Measurements from ENCODE around the gene PLCB3.

PLCB3 gene

GRCh38 chr11:64246871-64247728 is 4.2 kb upstream of the PLCB3 start, which contains the start of gene PPP1R14B:
PPP1R14B (minus strand) TSS chr11:64246943; CDS start chr11:64246673, 270 bp downstream.
- POLR2A ChIA-PET (ENCODE audit: low non-redundant PET): interaction anchor here (1.6 kb wide), 1 partner anchor 17 kb away, joined by 3 read pairs; no protein-coding TSS in a partner anchor
- CTCF ChIA-PET: interaction anchor here (0.6 to 0.9 kb wide), 3 partner anchors 17 to 29 kb away, joined by 3 to 4 read pairs (median 4); no protein-coding TSS in a partner anchor
- peak; percentile 80 for DNase-seq (ENCODE audit: low spot score)
- H3K27ac ChIP-seq: peak within 1 kb of the TSS; percentile 98
- TF ChIP-seq, protein P1, sequence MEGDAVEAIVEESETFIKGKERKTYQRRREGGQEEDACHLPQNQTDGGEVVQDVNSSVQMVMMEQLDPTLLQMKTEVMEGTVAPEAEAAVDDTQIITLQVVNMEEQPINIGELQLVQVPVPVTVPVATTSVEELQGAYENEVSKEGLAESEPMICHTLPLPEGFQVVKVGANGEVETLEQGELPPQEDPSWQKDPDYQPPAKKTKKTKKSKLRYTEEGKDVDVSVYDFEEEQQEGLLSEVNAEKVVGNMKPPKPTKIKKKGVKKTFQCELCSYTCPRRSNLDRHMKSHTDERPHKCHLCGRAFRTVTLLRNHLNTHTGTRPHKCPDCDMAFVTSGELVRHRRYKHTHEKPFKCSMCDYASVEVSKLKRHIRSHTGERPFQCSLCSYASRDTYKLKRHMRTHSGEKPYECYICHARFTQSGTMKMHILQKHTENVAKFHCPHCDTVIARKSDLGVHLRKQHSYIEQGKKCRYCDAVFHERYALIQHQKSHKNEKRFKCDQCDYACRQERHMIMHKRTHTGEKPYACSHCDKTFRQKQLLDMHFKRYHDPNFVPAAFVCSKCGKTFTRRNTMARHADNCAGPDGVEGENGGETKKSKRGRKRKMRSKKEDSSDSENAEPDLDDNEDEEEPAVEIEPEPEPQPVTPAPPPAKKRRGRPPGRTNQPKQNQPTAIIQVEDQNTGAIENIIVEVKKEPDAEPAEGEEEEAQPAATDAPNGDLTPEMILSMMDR (conservative IDR thresholded peaks at IDR 0.05; ENCODE audit: low read depth): no peak

- TF ChIP-seq, protein P1 (conservative IDR thresholded peaks at IDR 0.05; ENCODE audit: low read depth): no peak
- POLR2A ChIA-PET (ENCODE audit: low non-redundant PET): no interaction called here
These were observed 3.4 kb upstream of the PLCB3 start for GRCh38 chr11:64247729-64248531.

GRCh38 chr11:64248578-64248977 is 2.8 kb upstream of the PLCB3 start:
- CTCF ChIA-PET: no interaction called here
- POLR2A ChIA-PET (ENCODE audit: low non-redundant PET): no interaction called here
- DNase-seq (ENCODE audit: low spot score): no peak
- TF ChIP-seq, protein P1 (conservative IDR thresholded peaks at IDR 0.05; ENCODE audit: low read depth): no peak
- peak overlapping the region; percentile 98 for H3K27ac ChIP-seq

More at GRCh38 chr11:64247729-64248531, 3.4 kb upstream of the PLCB3 start:
- peak overlapping the region; percentile 98 for H3K27ac ChIP-seq
- CTCF ChIA-PET: interaction anchor here (0.7 kb wide), 1 partner anchor 20 kb away, joined by 3 read pairs; no protein-coding TSS in a partner anchor
- DNase-seq (ENCODE audit: low spot score): no peak

GRCh38 chr11:64249038-64249437 is 2.3 kb upstream of the PLCB3 start:
- ChIA-PET POLR2A (ENCODE audit: low non-redundant PET) (interaction anchor here (0.5 kb wide), 1 partner anchor 19 kb away, joined by 3 read pairs; no protein-coding TSS in a partner anchor), CTCF (interaction anchor here (2.7 kb wide), 1 partner anchor 52 kb away, joined by 19 read pairs; no protein-coding TSS in a partner anchor)
- TF ChIP-seq, protein P1 (conservative IDR thresholded peaks at IDR 0.05; ENCODE audit: low read depth): no peak
- DNase-seq (ENCODE audit: low spot score): no peak
- H3K27ac ChIP-seq: peak overlapping the region; percentile 98

GRCh38 chr11:64249563-64250414 is 1.5 kb upstream of the PLCB3 start:
- TF ChIP-seq, protein P1 (conservative IDR thresholded peaks at IDR 0.05; ENCODE audit: low read depth): no peak
- ChIA-PET CTCF (interaction anchor here (0.6 to 2.7 kb wide), 7 partner anchors 7 to 65 kb away, joined by 3 to 19 read pairs (median 6); partner anchors contain the start of genes NUDT22 and TRPT1), POLR2A (ENCODE audit: low non-redundant PET) (interaction anchor here (0.5 to 0.7 kb wide), 3 partner anchors 9 to 19 kb away, joined by 3 read pairs; partner anchors contain the start of gene FKBP2)
- DNase-seq (ENCODE audit: low spot score): no peak
- peak overlapping the region; percentile 98 for H3K27ac ChIP-seq

Measured in RWPE1 (cell line).